Measurements from ENCODE around the gene DLG4. TPM values are rescaled to one million over a fixed set of nuclear protein-coding genes. Genes with fewer than 3 reads are reported as not detected.
"Not testable (repeated sequence)": the region's sequence is repeated elsewhere in the genome, so short reads cannot be mapped to it uniquely, and the experiment has no call there.

Gene DLG4
- total RNA-seq, 1 donor from 2014 or later: 45.6 TPM

GRCh38 chr17:7183433-7184090, 36.1 kb downstream of the DLG4 start:
- no peak overlapping the region for H2AFZ ChIP-seq (ENCODE audit: low read depth, low read length)
- no peak for DNase-seq (ENCODE audit: low read depth)
- Mint-ChIP-seq H3K27ac (ENCODE audit: unreplicated experiment) (peak overlapping the region; percentile 19), H3K4me1 (ENCODE audit: low read depth, unreplicated experiment) (peaks cover 5% of the 10 kb centered on the region), H3K27me3 (ENCODE audit: low read depth, unreplicated experiment) (no peaks in the 10 kb centered on the region), H3K4me3 (ENCODE audit: unreplicated experiment) (no peak overlapping the region), H3K36me3 (ENCODE audit: low read depth, unreplicated experiment) (peaks cover 9% of the 10 kb centered on the region), H3K9me3 (ENCODE audit: unreplicated experiment) (no peaks in the 10 kb centered on the region)
- H3K9ac ChIP-seq (ENCODE audit: low read length): no peak overlapping the region
- no peaks in the 10 kb centered on the region for H3K36me3 ChIP-seq (ENCODE audit: insufficient read depth, low read length)
- H3K4me1 ChIP-seq (ENCODE audit: insufficient read depth, low read length): no peaks in the 10 kb centered on the region
- H3K27me3 ChIP-seq (ENCODE audit: insufficient read depth, low read length): no peaks in the 10 kb centered on the region
- H3K4me3 ChIP-seq (ENCODE audit: insufficient read depth, low read depth, low read length): no peak overlapping the region
- no peaks in the 10 kb centered on the region for H4K20me1 ChIP-seq (ENCODE audit: insufficient read depth, low read length)
- no peak for FAIRE-seq
- H3K79me2 ChIP-seq (ENCODE audit: insufficient read depth, low read length): no peaks in the 10 kb centered on the region
- TF ChIP-seq CTCF (IDR thresholded peaks at IDR 0.05; ENCODE audit: insufficient read depth, low read depth, low read length) (no peak), EZH2 (IDR thresholded peaks at IDR 0.05; ENCODE audit: insufficient read depth, low read length) (no peak)
- no peak overlapping the region for H3K27ac ChIP-seq (ENCODE audit: low read depth, low read length)
- no peak overlapping the region for H3K4me2 ChIP-seq (ENCODE audit: low read length)
- H3K9me3 ChIP-seq (ENCODE audit: insufficient read depth, low read depth, low read length): no peaks in the 10 kb centered on the region

- not testable (repeated sequence) for H3K27me3 Mint-ChIP-seq (ENCODE audit: low read depth, unreplicated experiment); H3K79me2 ChIP-seq (ENCODE audit: insufficient read depth, low read length); H3K27ac ChIP-seq (ENCODE audit: low read depth, low read length); H2AFZ ChIP-seq (ENCODE audit: low read depth, low read length); H3K9ac ChIP-seq (ENCODE audit: low read length); FAIRE-seq; H4K20me1 ChIP-seq (ENCODE audit: insufficient read depth, low read length); H3K36me3 Mint-ChIP-seq (ENCODE audit: low read depth, unreplicated experiment); H3K4me2 ChIP-seq (ENCODE audit: low read length); H3K4me3 Mint-ChIP-seq (ENCODE audit: unreplicated experiment); H3K9me3 Mint-ChIP-seq (ENCODE audit: unreplicated experiment); H3K27me3 ChIP-seq (ENCODE audit: insufficient read depth, low read length); DNase-seq (ENCODE audit: low read depth); H3K36me3 ChIP-seq (ENCODE audit: insufficient read depth, low read length); H3K4me3 ChIP-seq (ENCODE audit: insufficient read depth, low read depth, low read length); H3K27ac Mint-ChIP-seq (ENCODE audit: unreplicated experiment); H3K9me3 ChIP-seq (ENCODE audit: insufficient read depth, low read depth, low read length)
- peaks cover 14% of the 10 kb centered on the region for H3K4me1 ChIP-seq (ENCODE audit: insufficient read depth, low read length)
- H3K4me1 Mint-ChIP-seq (ENCODE audit: low read depth, unreplicated experiment): peaks cover 13% of the 10 kb centered on the region
These were observed 37.5 kb downstream of the DLG4 start for GRCh38 chr17:7182101-7182500.

- no peak for TF ChIP-seq EZH2 (IDR thresholded peaks at IDR 0.05; ENCODE audit: insufficient read depth, low read length)
- TF ChIP-seq CTCF (IDR thresholded peaks at IDR 0.05; ENCODE audit: insufficient read depth, low read depth, low read length): no peak
- peak within 1 kb of the TSS; percentile 81 for H2AFZ ChIP-seq (ENCODE audit: low read depth, low read length)
- no peak within 1 kb of the TSS for H3K4me3 Mint-ChIP-seq (ENCODE audit: unreplicated experiment)
- peak within 1 kb of the TSS; percentile 80 for H3K9ac ChIP-seq (ENCODE audit: low read length)
- H3K4me1 ChIP-seq (ENCODE audit: insufficient read depth, low read length): peaks cover 17% of the 10 kb centered on the region
- no peaks in the 10 kb centered on the region for H3K36me3 ChIP-seq (ENCODE audit: insufficient read depth, low read length)
- FAIRE-seq: no peak
- H4K20me1 ChIP-seq (ENCODE audit: insufficient read depth, low read length): peaks cover 11% of the 10 kb centered on the region
- DNase-seq (ENCODE audit: low read depth): no peak
- peak within 1 kb of the TSS; percentile 41 for H3K27ac Mint-ChIP-seq (ENCODE audit: unreplicated experiment)
- H3K4me3 ChIP-seq (ENCODE audit: insufficient read depth, low read depth, low read length): peak within 1 kb of the TSS; percentile 62
- H3K9me3 ChIP-seq (ENCODE audit: insufficient read depth, low read depth, low read length): no peaks in the 10 kb centered on the region
- H3K9me3 Mint-ChIP-seq (ENCODE audit: unreplicated experiment): no peaks in the 10 kb centered on the region
- no peaks in the 10 kb centered on the region for H3K27me3 ChIP-seq (ENCODE audit: insufficient read depth, low read length)
- H3K4me2 ChIP-seq (ENCODE audit: low read length): peak within 1 kb of the TSS; percentile 98
- no peaks in the 10 kb centered on the region for H3K27me3 Mint-ChIP-seq (ENCODE audit: low read depth, unreplicated experiment)
- peaks cover 13% of the 10 kb centered on the region for H3K4me1 Mint-ChIP-seq (ENCODE audit: low read depth, unreplicated experiment)
- H3K36me3 Mint-ChIP-seq (ENCODE audit: low read depth, unreplicated experiment): no peaks in the 10 kb centered on the region
- no peak within 1 kb of the TSS for H3K27ac ChIP-seq (ENCODE audit: low read depth, low read length)
- no peaks in the 10 kb centered on the region for H3K79me2 ChIP-seq (ENCODE audit: insufficient read depth, low read length)
These were observed 40.0 kb downstream of the DLG4 start, which contains the start of gene ASGR1 for GRCh38 chr17:7179317-7180254. TSS of gene ASGR1 (minus strand) at chr17:7179370. CDS start at chr17:7178563, 807 bp downstream.
